Endothelial cell of umbilical vein (primary cell): ENCODE results near the gene TXN2. TPM values are rescaled to one million over a fixed set of nuclear protein-coding genes. Genes with fewer than 3 reads are reported as not detected.

Source experiments
- BruUV-seq: library from RNA; stranded (reverse); fragments of 400-500 nt; replicated peaks from 2 replicates; lab custom pipeline; 2021; lab: Mats Ljungman, UMichigan
- CTCF ChIA-PET: fragments of 300-600, 350-600 bp; sonication (Branson Sonifier 250); formaldehyde crosslinking; loops from one replicate; lab custom pipeline; 2021; ENCODE audit warnings: antibody characterized with exemption, inconsistent platforms; lab: Charles Lee
- POLR2A ChIA-PET: fragments of 300-600, 350-600 bp; sonication (Branson Sonifier 250); formaldehyde crosslinking; loops from one replicate; lab custom pipeline; 2021; ENCODE audit warnings: antibody characterized with exemption, inconsistent platforms; lab: Charles Lee
- DNase-seq: peaks from one replicate; pipeline ENCODE4 v3.0.0-alpha.2; 2011; ENCODE audit warnings: low read depth, low spot score
- FAIRE-seq: peaks from 2 replicates; lab custom pipeline; 2011; peaks lifted over from hg19 to GRCh38; lab: Jason Lieb, UNC
- H2AFZ ChIP-seq: 2 replicates; pipeline ENCODE4 v1.6.0; 2012; ENCODE audit warnings: low read depth, low read length, control low read depth, inconsistent platforms
- H3K27ac ChIP-seq: 2 replicates; pipeline ENCODE4 v1.5.1; 2011; ENCODE audit warnings: low read depth, mild to moderate bottlenecking, control low read depth, low read length, moderate library complexity; ENCODE audit not compliant: insufficient read depth
- H3K27me3 ChIP-seq, 2 experiments: 2 replicates each; pipeline versions ENCODE4 v1.6.0 to v1.6.1; 2011; ENCODE audit warnings: low read length in 2 of 2, mixed read lengths in 1 of 2; ENCODE audit not compliant: control insufficient read depth in 2 of 2, insufficient read depth in 2 of 2
- H3K36me3 ChIP-seq, 2 experiments: 2 replicates in 1 of 2; 3 replicates in 1 of 2; pipeline ENCODE4 v1.5.1; 2011; ENCODE audit warnings: low read length in 2 of 2, mild to moderate bottlenecking in 1 of 2, moderate library complexity in 1 of 2; ENCODE audit not compliant: control insufficient read depth in 2 of 2, insufficient read depth in 2 of 2; ENCODE audit errors: extremely low read depth in 1 of 2
- H3K4me1 ChIP-seq: 3 replicates; pipeline ENCODE4 v1.5.1; 2011; ENCODE audit warnings: mild to moderate bottlenecking, low read length; ENCODE audit not compliant: control insufficient read depth, insufficient read depth; ENCODE audit errors: extremely low read depth
- H3K4me2 ChIP-seq: 2 replicates; pipeline ENCODE4 v1.6.1; 2011; ENCODE audit warnings: low read length, control low read depth, mixed read lengths; ENCODE audit not compliant: insufficient read depth
- H3K4me3 ChIP-seq, 3 experiments: fragments of 200-600 bp in 1 of 3; sonication (generic), shearing (Covaris generic) in 1 of 3; replicated peaks in 1 of 3; 2 replicates each; pipeline ENCODE4 v1.5.1; 2011 to 2016; ENCODE audit warnings: control low read depth in 3 of 3, low read length in 3 of 3, mild to moderate bottlenecking in 2 of 3, inconsistent platforms in 1 of 3, low read depth in 1 of 3, moderate library complexity in 1 of 3; ENCODE audit not compliant: insufficient read depth in 1 of 3
- H3K79me2 ChIP-seq: 2 replicates; pipeline ENCODE4 v1.6.0; 2012; ENCODE audit warnings: low read length, inconsistent platforms; ENCODE audit not compliant: control insufficient read depth, insufficient read depth
- H3K9ac ChIP-seq: replicated peaks from 2 replicates; pipeline ENCODE3; 2011; ENCODE audit warnings: low read length, control low read depth; ENCODE audit not compliant: insufficient read depth; ENCODE audit errors: extremely low read depth
- H3K9me1 ChIP-seq: replicated peaks from 3 replicates; pipeline ENCODE4 v1.6.0; 2011; ENCODE audit warnings: mild to moderate bottlenecking, low read length; ENCODE audit not compliant: control insufficient read depth, insufficient read depth; ENCODE audit errors: extremely low read depth
- H3K9me3 ChIP-seq: replicated peaks from 2 replicates; pipeline ENCODE4 v1.5.1; 2012; ENCODE audit warnings: low read length, inconsistent platforms; ENCODE audit not compliant: control insufficient read depth, insufficient read depth
- H4K20me1 ChIP-seq: replicated peaks from 2 replicates; pipeline ENCODE3; 2011; ENCODE audit warnings: mild to moderate bottlenecking, low read length; ENCODE audit not compliant: control insufficient read depth, insufficient read depth; ENCODE audit errors: extremely low read depth
- CTCF ChIP-seq, 2 donors: IDR thresholded peaks; 1 replicate in 1 of 2; 2 replicates in 1 of 2; pipeline ENCODE4 v1.5.1; 2011; ENCODE audit warnings: low read length in 2 of 2, mild to moderate bottlenecking in 2 of 2, moderate library complexity in 2 of 2, control low read depth in 1 of 2, inconsistent platforms in 1 of 2, low read depth in 1 of 2; ENCODE audit not compliant: insufficient read depth in 1 of 2; ENCODE audit errors: extremely low read depth in 1 of 2
- EZH2 ChIP-seq: IDR thresholded peaks from 2 replicates; pipeline ENCODE4 v1.6.1; 2012; ENCODE audit warnings: borderline replicate concordance, low read depth, mild to moderate bottlenecking, moderate library complexity, low read length, inconsistent platforms; ENCODE audit not compliant: severe bottlenecking
- FOS ChIP-seq: IDR thresholded peaks from 2 replicates; pipeline ENCODE4 v1.6.1; 2011; ENCODE audit warnings: mild to moderate bottlenecking, low read length, moderate library complexity, borderline replicate concordance; ENCODE audit not compliant: insufficient read depth
- GATA2 ChIP-seq: IDR thresholded peaks from 2 replicates; pipeline ENCODE4 v1.7.0; 2011; ENCODE audit warnings: low read depth, mild to moderate bottlenecking, moderate library complexity, mixed read lengths, low read length; ENCODE audit not compliant: insufficient read length, insufficient read depth
- MAX ChIP-seq: IDR thresholded peaks from 2 replicates; pipeline ENCODE4 v1.6.1; 2011; ENCODE audit not compliant: insufficient read depth, insufficient read length
- POLR2A ChIP-seq: IDR thresholded peaks from 2 replicates; pipeline ENCODE4 v1.6.1; 2012; ENCODE audit warnings: low read depth, mild to moderate bottlenecking, control low read depth, low read length
- POLR2AphosphoS5 ChIP-seq: IDR thresholded peaks from 2 replicates; pipeline ENCODE4 v1.6.1; 2012; ENCODE audit warnings: low read depth, mild to moderate bottlenecking, control low read depth, low read length, moderate library complexity; ENCODE audit not compliant: insufficient read depth
- dilution Hi-C: fragments of 300-500 bp; cut with MboI; formaldehyde crosslinking; loops from one replicate; pipeline ENCODE4 v1.15.0; 2019; ENCODE audit warnings: low sequenced_read_pairs; ENCODE audit not compliant: extremely low pct_ligation_motif_present
- intact Hi-C: fragments of 100-400 bp; cut with micrococcal nuclease; formaldehyde crosslinking; loops from one replicate; pipeline ENCODE4 v1.10.0; 2022
- polyA plus RNA-seq, 4 experiments: library from polyadenylated mRNA; depleted of rRNA in 3 of 4; stranded (reverse) in 3 of 4; unstranded in 1 of 4; fragments of >200 nt; gene quantifications; 2 replicates each; pipeline versions ENCODE4 v1.2.1 to v1.2.3, GENCODE V29; 2011 to 2012; ENCODE audit warnings: missing spikeins in 1 of 4
- total RNA-seq: library from RNA; stranded (reverse); gene quantifications from 2 replicates; pipeline ENCODE4 v1.2.3, GENCODE V29; 2021

Gene TXN2
- total and polyA plus RNA-seq, 2 donors (not counting 3 experiments of a cell fraction or from before 2014, with no cell fraction given) = 75.9 to 183 TPM

- no peak overlapping the region for H3K9ac ChIP-seq
- CTCF ChIA-PET = interaction anchor here (1.0 to 3.0 kb wide), 2 partner anchors 14 to 88 kb away, joined by 3 to 22 read pairs; no protein-coding TSS in a partner anchor
- no peaks in the 10 kb centered on the region for H3K79me2 ChIP-seq
- DNase-seq (no peak), FAIRE-seq (no peak)
- no peaks in the 10 kb centered on the region for H3K36me3 ChIP-seq
- intact Hi-C loops (no loop called here), dilution Hi-C loops (no loop called here)
- POLR2A ChIA-PET = no interaction called here
- no peaks in the 10 kb centered on the region for H3K9me1 ChIP-seq
- H3K27ac ChIP-seq = no peak overlapping the region
- BruUV-seq = no TSS peak
- peaks cover 18% of the 10 kb centered on the region for H3K4me1 ChIP-seq
- no peak overlapping the region for H2AFZ ChIP-seq
- H4K20me1 ChIP-seq = no peaks in the 10 kb centered on the region
- H3K27me3 ChIP-seq = no peaks in the 10 kb centered on the region
- H3K4me3 ChIP-seq = no peak overlapping the region
- H3K9me3 ChIP-seq = no peaks in the 10 kb centered on the region
- TF ChIP-seq EZH2 (no peak), GATA2 (no peak), CTCF (IDR thresholded peaks at IDR 0.05; ENCODE audit: extremely low read depth in 1 of 2, insufficient read depth in 1 of 2, low read depth in 1 of 2, low read length in 2 of 2) (no peak), POLR2A (no peak), POLR2AphosphoS5 (no peak), FOS (no peak), MAX (no peak)
- no peak overlapping the region for H3K4me2 ChIP-seq
Measured at GRCh38 chr22:36456464-36456845, 25.0 kb downstream of the TXN2 start.
